Measurements from ENCODE around the gene UBE2F.
A peak's percentile ranks its signal among the peaks of the same experiment; 100 is the strongest.

DNA sequence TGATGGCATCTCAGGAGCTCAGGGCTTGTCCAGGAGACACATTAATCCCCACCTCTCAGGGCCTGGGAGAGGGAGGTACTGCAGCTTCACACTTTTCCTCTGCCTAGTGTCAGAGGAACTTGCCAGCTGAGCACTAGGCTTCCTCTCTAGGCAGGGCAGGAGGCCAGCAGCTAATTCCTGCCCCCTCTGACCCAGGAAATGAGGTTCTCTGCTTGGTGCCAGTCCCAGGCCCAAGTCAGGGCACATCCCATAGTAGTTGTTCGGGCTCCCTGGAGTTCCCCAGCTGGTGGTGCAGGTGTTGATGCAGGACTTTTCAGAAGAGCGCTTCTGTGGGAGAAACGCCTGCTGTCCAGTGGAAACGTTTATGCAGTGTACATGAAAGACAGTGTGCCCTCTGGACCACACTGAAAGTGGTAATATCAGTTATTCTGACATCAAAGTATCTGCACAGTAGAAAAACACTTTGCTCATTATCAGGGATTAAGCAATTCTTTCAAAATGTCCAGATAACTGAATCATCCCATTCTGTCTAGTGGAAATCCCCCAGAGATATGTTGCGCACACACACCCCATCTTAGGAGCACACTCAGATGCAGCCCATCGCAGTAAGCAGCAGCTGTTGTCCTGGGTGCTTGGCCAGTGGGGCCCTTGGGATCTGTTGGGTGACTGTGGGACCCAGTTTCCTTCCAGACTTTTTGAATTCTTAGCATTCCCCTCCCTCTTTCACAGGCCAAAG lies 76.2 kb downstream of the UBE2F start:
- TF ChIP-seq, protein P1, sequence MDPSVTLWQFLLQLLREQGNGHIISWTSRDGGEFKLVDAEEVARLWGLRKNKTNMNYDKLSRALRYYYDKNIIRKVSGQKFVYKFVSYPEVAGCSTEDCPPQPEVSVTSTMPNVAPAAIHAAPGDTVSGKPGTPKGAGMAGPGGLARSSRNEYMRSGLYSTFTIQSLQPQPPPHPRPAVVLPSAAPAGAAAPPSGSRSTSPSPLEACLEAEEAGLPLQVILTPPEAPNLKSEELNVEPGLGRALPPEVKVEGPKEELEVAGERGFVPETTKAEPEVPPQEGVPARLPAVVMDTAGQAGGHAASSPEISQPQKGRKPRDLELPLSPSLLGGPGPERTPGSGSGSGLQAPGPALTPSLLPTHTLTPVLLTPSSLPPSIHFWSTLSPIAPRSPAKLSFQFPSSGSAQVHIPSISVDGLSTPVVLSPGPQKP (IDR thresholded peaks at IDR 0.05; ENCODE audit: borderline replicate concordance, low read depth, low read length) = no peak
- TF ChIP-seq, protein P2, sequence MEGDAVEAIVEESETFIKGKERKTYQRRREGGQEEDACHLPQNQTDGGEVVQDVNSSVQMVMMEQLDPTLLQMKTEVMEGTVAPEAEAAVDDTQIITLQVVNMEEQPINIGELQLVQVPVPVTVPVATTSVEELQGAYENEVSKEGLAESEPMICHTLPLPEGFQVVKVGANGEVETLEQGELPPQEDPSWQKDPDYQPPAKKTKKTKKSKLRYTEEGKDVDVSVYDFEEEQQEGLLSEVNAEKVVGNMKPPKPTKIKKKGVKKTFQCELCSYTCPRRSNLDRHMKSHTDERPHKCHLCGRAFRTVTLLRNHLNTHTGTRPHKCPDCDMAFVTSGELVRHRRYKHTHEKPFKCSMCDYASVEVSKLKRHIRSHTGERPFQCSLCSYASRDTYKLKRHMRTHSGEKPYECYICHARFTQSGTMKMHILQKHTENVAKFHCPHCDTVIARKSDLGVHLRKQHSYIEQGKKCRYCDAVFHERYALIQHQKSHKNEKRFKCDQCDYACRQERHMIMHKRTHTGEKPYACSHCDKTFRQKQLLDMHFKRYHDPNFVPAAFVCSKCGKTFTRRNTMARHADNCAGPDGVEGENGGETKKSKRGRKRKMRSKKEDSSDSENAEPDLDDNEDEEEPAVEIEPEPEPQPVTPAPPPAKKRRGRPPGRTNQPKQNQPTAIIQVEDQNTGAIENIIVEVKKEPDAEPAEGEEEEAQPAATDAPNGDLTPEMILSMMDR (conservative IDR thresholded peaks at IDR 0.05; ENCODE audit: low read depth, low read length) = no peak
- TF ChIP-seq MAFK (IDR thresholded peaks at IDR 0.05; ENCODE audit: low read depth, low read length) = no peak
- TF ChIP-seq POLR2A (IDR thresholded peaks at IDR 0.05; ENCODE audit: low read depth, low read length) = no peak
- TF ChIP-seq MXI1 (IDR thresholded peaks at IDR 0.05; ENCODE audit: borderline replicate concordance, low read depth, low read length) = no peak
- TF ChIP-seq CEBPB (IDR thresholded peaks at IDR 0.05; ENCODE audit: low read depth, low read length) = peak; percentile 57
- no peak for TF ChIP-seq CHD1 (IDR thresholded peaks at IDR 0.05; ENCODE audit: low read depth, low read length)
- TF ChIP-seq RFX5 (IDR thresholded peaks at IDR 0.05; ENCODE audit: low read depth, low read length) = no peak
- no peak for TF ChIP-seq RCOR1 (IDR thresholded peaks at IDR 0.05; ENCODE audit: insufficient replicate concordance, low read length)
- TF ChIP-seq, protein P3, sequence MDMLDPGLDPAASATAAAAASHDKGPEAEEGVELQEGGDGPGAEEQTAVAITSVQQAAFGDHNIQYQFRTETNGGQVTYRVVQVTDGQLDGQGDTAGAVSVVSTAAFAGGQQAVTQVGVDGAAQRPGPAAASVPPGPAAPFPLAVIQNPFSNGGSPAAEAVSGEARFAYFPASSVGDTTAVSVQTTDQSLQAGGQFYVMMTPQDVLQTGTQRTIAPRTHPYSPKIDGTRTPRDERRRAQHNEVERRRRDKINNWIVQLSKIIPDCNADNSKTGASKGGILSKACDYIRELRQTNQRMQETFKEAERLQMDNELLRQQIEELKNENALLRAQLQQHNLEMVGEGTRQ (IDR thresholded peaks at IDR 0.05; ENCODE audit: low read depth, low read length) = no peak
- no peak for TF ChIP-seq SMC3 (IDR thresholded peaks at IDR 0.05; ENCODE audit: low read depth, low read length)
